Hypothalamus (tissue), 51 donors: ENCODE results near the gene HSPE1.
A peak's percentile ranks its signal among the peaks of the same experiment; 100 is the strongest.
"Not testable (repeated sequence)": the region's sequence is repeated elsewhere in the genome, so short reads cannot be mapped to it uniquely, and the experiment has no call there.

Experiments
- DNase-seq, 51 donors: peaks; one replicate each; lab custom pipeline; 2025; lab: John Stamatoyannopoulos, UW

The HSPE1 gene

GRCh38 chr2:197498235-197498936 lies 1.8 kb upstream of the HSPE1 start:
- no peak for DNase-seq

- DNase-seq = peak in 44 of 51 donors; percentile 5 to 78 (median 50)
Measured at GRCh38 chr2:197498937-197499593, 1.1 kb upstream of the HSPE1 start.

- peak in 6 of 51 donors; percentile 40 to 75 (median 50) for DNase-seq
Measured at GRCh38 chr2:197500503-197501131, 438 bp downstream of the HSPE1 start.

GRCh38 chr2:197502201-197502600 lies 2.0 kb downstream of the HSPE1 start:
- no peak for DNase-seq

GRCh38 chr2:197502685-197503084 lies 2.5 kb downstream of the HSPE1 start:
- DNase-seq = no peak

- DNase-seq = no peak
Measured at GRCh38 chr2:197504000-197504399, 3.8 kb downstream of the HSPE1 start.

GRCh38 chr2:197504512-197504911 lies 4.3 kb downstream of the HSPE1 start:
- no peak for DNase-seq

GRCh38 chr2:197506658-197507057 lies 6.5 kb downstream of the HSPE1 start:
- DNase-seq = no peak

- no peak for DNase-seq
Measured at GRCh38 chr2:197513915-197514314, 13.7 kb downstream of the HSPE1 start.

- no peak for DNase-seq
Measured at GRCh38 chr2:197514754-197515153, 14.6 kb downstream of the HSPE1 start.

- DNase-seq = peak in 2 of 51 donors; percentile 35 to 54
Measured at GRCh38 chr2:197515315-197515738, 15.1 kb downstream of the HSPE1 start.

- DNase-seq = peak; percentile 73 to 98 (median 92)
Measured at GRCh38 chr2:197515739-197516392, 15.7 kb downstream of the HSPE1 start, which contains the start of gene MOB4. MOB4 (plus strand) TSS chr2:197516066; CDS start chr2:197516087, 21 bp downstream.

- peak in 26 of 51 donors; percentile 9 to 67 (median 44) for DNase-seq
Measured at GRCh38 chr2:197516393-197516761, 16.2 kb downstream of the HSPE1 start.

- no peak for DNase-seq
Measured at GRCh38 chr2:197517150-197517549, 17.0 kb downstream of the HSPE1 start.

GRCh38 chr2:197538412-197538811 lies 38.2 kb downstream of the HSPE1 start:
- no peak for DNase-seq

- no peak for DNase-seq
Measured at GRCh38 chr2:197539734-197540133, 39.6 kb downstream of the HSPE1 start.

GRCh38 chr2:197543206-197543605 lies 43.0 kb downstream of the HSPE1 start:
- no peak for DNase-seq

- DNase-seq = no peak
Measured at GRCh38 chr2:197547163-197547900, 47.2 kb downstream of the HSPE1 start.

GRCh38 chr2:197548582-197548981 lies 48.4 kb downstream of the HSPE1 start:
- no peak for DNase-seq

GRCh38 chr2:197551260-197551659 lies 51.1 kb downstream of the HSPE1 start:
- not testable (repeated sequence) for DNase-seq
